HG03108 (cell line): ENCODE data around the gene DPEP1.

Experiments used
- ATAC-seq: cut with Tn5 transposase; IDR thresholded peaks from one replicate; pipeline ENCODE4 v1.9.1; 2021; ENCODE audit warnings: moderate library complexity; ENCODE audit not compliant: unreplicated experiment

The DPEP1 gene

DNA sequence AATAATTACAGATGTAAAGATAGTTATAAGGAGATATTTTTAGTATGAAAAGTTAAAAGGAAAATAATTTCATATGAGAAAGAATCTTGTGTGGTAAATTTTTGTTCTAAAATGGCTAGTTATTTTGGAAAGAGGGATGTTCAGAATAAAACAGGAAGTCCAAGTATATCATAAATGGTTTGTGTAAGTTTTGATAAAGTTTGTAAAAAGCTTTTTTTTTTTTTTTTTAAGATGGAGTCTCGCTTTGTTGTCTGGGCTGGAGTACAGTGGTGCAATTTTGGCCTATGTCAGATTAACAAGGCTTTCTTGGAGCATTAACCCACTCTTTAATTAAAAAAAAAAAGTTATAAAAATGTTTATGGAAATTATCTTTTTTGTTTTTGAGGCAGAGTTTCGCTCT lies 64.8 kb downstream of the DPEP1 start:
- no peak for ATAC-seq

DNA sequence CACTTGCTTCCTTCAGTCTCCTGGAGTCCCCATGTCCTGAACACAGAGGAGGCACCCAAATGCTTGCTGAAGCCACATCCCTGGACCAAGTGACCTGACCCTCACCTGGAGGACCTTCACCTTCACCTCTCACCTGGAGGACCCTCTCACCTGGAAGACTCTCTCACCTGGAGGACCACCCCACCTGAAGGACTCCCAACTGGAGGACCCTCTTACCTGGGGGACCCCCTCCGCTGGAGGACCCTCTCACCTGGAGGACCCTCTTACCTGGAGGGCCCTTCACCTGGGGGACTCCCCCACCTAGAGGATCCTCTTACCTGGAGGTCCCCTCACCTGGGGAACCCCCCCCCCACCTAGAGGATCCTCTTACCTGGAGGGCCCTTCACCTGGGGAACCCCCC lies 72.5 kb downstream of the DPEP1 start:
- ATAC-seq: no peak

DNA sequence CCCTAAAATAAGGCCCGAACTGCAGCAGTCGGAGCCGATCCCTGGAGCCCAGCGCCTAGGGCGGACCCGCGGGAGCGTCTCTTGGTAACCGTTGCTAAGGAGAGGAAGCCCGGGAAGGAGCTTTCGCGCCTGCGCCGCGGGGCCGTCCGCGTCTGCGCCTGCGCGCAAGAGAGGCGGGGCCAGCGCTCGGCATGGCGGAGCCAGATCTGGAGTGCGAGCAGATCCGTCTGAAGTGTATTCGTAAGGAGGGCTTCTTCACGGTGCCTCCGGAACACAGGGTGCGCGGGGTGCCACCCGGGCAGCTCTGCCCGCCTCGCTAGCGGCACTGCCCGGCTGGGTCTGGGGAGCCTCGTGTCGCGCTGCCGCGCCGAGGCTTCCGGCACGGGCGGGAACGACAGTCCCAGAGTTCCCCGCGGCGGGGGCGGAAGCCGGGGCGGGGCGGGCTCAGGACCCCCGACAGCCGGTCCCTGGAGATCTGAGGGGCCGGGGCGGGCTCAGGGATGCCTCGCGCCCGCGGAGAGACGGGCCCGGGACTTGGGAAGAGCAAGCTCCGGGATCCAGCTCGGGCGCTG lies 73.2 kb downstream of the DPEP1 start, which contains the start of gene CDK10:
CDK10 (plus strand) TSS at position 170 of the 572 bp plus-strand sequence; CDS start at position 192, 22 bp downstream.
- ATAC-seq: peak; percentile 73

DNA sequence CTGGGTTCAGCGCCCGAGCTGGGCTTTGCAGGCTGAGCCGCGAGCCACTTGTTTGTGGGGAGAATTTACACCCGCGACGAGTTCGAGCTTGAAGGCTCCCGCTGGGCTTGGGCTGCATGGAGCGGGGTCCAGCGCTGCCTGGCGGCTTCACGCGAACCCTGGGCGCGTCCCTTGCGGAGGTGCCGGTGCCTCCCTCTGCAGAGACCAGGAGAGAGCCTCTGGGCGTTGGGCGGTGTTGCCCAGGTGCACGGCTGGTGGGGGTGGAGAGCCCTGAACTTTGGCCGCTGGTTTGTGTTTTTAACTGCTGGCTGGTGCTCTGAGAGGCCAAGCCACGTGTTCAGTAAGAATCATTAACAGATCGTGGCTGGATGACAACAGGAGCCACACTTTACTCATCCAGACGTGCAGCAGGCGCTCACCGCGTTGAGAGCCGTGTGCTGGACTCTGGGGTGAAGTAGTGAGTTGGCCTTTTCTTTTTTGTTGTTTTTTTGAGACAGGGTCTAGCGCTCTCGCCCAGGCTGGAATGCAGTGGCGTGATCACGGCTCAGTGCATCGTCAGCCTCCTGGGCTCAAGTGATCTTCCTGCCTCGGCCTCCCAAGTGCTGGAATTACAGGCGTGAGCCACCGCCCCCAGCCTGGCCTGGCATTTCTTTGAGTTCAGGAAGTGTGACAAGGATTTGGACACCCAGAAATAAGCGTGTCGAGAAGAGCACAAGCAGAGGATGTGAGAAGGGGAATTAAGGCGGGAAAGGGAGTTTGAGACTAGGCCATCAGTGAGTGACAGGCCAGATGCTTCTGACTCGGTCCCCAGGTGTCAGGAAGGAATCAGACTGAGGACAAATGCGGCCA lies 73.9 kb downstream of the DPEP1 start:
- ATAC-seq: peak; percentile 40
